HG03558 (cell line): ENCODE results near the gene CYBB.
"Not testable (repeated sequence)": the region's sequence is repeated elsewhere in the genome, so short reads cannot be mapped to it uniquely, and the experiment has no call there.

Source experiments
- ATAC-seq: cut with Tn5 transposase; IDR thresholded peaks from one replicate; pipeline ENCODE4 v1.9.1; 2021; ENCODE audit warnings: moderate number of reproducible peaks; ENCODE audit not compliant: unreplicated experiment; ENCODE audit errors: extremely low read depth

CYBB gene

DNA sequence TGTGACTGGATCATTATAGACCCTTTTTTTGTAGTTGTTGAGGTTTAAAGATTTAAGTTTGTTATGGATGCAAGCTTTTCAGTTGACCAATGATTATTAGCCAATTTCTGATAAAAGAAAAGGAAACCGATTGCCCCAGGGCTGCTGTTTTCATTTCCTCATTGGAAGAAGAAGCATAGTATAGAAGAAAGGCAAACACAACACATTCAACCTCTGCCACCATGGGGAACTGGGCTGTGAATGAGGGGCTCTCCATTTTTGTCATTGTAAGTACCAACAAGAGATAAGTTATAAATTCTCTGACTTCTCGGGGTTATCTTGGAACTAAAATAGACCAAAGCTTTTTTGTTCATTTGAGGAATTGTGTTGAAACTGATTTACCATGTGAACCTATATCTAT is at the start of gene CYBB:
Gene CYBB (plus strand): TSS at position 203 of the 400 bp plus-strand sequence. CDS start 19 bp downstream, at position 222.
- no peak for ATAC-seq

- ATAC-seq = peak; percentile 38
Measured at GRCh38 chrX:37745354-37745753, 34.5 kb upstream of the CYBB start.

DNA sequence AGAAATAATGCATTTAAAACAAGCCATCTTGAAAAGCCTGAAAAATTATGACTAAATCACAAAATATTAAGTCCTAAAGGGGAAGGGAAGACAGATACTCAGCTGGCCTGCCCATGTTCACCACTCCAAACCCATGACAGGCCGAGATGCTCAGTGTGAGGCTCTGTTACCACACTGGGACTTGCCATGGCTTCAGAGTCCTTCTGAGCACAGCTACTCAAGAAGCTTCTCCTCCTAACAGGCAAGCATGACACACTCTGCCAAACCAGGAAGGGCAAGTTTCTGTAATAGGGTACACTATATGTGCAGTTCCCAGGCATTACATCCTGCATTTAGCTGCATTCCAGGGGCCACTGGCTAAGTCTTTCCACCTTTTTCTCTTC is 34.0 kb upstream of the CYBB start:
- peak; percentile 15 for ATAC-seq

- ATAC-seq = peak; percentile 73
Measured at GRCh38 chrX:37746218-37746941, 33.5 kb upstream of the CYBB start.

GRCh38 chrX:37746951-37747350 is 32.9 kb upstream of the CYBB start:
- ATAC-seq = no peak

DNA sequence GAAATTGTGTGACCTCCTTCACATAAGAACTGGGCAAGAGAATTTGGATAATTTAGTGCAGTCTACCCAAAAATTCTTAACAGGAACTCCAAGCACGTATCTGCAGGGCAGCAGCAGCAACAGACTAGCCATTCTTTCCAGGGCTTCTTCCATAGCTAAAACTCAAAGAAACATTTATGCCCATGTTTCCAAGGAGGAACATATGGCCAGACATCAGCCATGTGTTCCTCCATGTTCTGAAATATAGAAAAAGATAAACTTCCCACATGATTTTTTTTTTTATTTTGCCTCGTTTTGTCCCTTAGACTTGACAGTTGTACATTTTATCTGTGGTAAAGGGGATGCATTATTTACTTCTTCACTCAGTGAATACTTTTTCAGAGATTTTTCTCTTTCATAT is 27.6 kb upstream of the CYBB start:
- no peak for ATAC-seq

- ATAC-seq = no peak
Measured at GRCh38 chrX:37752936-37753335, 26.9 kb upstream of the CYBB start.

DNA sequence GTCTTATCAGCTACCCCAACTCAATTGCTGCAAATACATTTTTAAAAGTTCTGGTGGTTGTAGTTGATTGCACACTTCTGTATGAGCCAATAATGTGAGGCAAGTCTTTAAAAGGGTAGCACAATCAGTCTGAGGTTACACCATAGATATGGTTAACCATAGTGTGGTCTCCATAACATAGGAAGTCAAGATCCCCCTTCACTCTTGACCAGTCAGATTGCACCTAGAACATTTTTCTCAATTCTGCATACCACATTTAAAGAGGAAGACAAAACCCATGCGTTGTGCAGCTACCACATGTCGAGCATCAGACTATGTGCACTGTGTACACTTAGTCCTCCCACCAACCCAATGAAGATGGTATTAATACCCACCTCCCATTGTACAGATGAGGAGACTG is 26.5 kb upstream of the CYBB start:
- no peak for ATAC-seq

DNA sequence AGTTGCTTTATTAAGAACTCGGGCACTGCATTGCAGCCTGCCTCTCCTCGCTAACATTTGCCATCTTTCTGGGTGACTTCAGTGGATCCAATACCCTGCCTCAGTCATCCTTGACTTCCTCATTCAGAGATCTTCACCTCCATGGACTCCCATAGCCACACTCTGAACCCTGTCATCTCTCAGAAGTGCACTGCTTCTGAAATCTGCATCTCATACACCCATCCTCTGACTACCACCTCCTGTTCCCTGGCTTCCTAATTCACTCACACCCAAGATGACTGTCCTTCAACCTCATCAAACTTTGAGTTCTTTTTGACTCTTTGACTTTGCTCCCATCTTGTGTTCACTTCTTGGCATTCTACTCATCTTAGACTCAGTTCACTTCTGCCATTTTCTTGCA is 25.3 kb upstream of the CYBB start:
- no peak for ATAC-seq

GRCh38 chrX:37755025-37755424 is 24.8 kb upstream of the CYBB start:
- peak; percentile 83 for ATAC-seq

DNA sequence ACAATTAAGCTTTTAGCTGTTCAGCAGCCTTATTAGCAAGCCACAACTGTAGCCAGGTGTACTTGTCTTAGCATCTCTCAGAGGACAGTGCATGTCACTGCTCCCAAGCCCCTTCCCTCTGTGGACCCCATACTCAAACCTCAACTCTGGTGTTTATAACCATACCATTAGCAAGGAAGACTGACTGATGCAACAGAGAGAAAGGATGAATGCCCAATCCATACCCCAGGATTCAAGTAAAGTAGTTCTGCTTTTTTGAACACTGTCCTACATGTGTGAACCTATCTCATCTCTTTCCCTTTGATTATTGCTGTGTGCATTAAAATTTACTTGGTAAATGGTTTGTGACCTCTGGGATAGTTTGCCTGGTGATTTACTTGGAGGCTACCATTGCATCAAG is 22.8 kb upstream of the CYBB start:
- ATAC-seq = no peak

GRCh38 chrX:37759351-37759750 is 20.5 kb upstream of the CYBB start:
- no peak for ATAC-seq

GRCh38 chrX:37759878-37760418 is 19.9 kb upstream of the CYBB start:
- no peak for ATAC-seq

DNA sequence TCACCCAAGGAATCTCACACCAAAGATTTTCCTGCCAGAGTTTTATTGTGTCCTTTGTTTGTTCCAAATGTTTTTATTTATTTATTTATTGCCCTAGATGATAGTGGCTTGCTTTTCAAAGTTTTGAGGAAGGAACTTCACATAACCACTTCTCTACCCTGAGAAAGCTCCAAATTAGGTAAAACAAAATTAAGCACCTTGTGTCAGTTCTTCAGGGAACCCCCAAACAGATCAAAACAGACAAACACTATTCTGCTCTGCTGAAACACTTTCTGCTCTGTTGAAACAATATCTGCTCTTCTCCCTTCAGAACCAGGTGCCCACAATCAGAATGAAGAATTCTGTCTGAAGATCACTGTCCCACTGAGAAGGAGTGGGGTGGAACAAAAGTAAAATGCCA is 16.5 kb upstream of the CYBB start:
- ATAC-seq = no peak

DNA sequence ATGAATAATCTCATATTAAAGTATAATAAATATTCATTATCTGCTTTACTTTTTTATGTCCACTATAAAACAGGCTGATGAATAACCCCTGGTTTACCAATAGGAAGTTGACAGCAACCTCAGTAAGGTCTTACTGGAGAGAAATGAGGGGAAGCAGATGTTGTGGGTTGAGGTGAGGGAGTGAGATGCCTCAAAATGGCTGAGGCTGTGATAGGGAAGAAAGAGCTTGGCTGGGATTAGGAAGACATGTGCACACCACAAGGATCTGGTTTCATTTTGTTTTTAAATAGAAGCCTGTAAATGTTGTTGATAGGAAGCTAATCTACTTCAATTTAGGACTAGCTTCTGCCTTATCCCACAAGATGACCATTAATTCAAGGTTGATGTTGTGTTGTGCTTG is 14.4 kb upstream of the CYBB start:
- ATAC-seq = no peak

DNA sequence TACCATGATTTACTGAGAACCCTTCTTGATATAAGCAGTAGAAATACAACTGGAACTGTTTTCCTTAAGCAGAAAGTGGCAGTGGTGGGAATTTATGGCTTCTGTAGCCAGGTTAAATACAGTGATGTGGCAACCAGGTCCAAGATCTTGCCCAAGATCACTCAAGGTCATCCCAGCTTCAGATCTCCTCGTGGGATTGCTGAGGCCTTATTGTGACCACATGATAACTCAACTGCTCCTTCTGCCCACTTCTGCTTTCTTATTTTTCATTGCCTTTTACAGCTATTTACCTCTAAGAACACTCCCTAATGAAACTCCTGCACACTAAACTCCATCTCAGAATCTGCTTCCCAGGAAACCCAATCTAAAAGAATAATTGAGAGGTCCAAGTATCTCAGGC is 12.4 kb upstream of the CYBB start:
- ATAC-seq = no peak

DNA sequence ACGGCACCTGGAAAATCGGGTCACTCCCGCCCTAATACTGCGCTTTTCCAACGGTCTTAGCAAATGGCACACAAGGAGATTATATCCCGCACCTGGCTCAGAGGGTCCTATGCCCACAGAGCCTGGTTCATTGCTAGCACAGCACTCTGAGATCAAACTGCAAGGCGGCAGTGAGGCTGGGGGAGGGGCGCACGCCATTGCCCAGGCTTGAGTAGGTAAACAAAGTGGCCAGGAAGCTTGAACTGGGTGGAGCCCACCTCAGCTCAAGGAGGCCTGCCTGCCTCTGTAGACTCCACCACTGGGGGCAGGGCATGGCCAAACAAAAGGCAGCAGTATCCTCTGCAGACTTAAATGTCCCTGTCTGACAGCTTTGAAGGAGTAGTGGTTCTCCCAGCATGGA is 11.0 kb upstream of the CYBB start:
- not testable (repeated sequence) for ATAC-seq

GRCh38 chrX:37776283-37776986 is 3.4 kb upstream of the CYBB start:
- peak; percentile 36 for ATAC-seq

GRCh38 chrX:37776987-37777325 is 2.9 kb upstream of the CYBB start:
- ATAC-seq = no peak

GRCh38 chrX:37781081-37781480 is 1.2 kb downstream of the CYBB start:
- no peak for ATAC-seq

- ATAC-seq = no peak
Measured at GRCh38 chrX:37781814-37782213, 2.0 kb downstream of the CYBB start.

DNA sequence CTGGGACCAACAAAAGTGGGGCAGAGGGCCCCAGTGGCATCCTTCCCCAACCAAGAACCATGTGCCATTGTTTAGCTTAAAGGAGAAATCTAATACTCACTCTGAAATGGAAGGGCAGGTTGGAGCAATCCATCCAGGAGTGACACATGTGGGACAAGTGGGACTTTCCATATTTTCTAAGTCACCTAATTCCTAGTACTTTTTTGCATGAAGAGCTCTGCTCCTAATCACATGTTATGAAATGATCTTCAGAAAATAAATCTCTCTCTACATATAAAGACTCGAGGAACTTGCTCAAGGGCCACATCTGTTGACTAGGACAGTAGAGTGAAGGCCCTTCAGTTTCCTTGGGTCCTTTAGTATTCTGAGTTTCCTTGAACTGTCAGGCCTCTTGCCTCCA is 2.5 kb downstream of the CYBB start:
- ATAC-seq = no peak
